ENCODE measurements around the gene PSMD1.

Gene PSMD1

DNA sequence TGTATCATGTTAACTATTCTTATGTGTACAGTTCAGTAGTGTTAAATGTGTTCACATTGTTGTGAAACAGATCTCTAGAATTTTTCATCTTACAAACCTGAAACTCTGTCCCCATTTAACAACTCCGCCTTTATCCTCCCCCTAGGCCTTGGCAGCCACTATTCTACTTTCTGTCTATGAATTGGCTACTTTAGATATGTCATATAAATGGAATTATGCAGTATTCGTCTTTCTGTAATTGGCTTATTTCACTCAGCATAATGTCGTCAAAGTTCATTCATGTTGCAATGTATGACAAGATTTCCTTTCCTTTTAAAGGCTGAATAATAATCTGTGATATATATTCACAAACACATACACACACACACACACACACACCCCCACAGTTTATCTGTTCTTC, 154.1 kb downstream of the PSMD1 start:
- DNase-seq (ENCODE audit: low read depth): no peak

GRCh38 chr2:231211486-231211885, 154.8 kb downstream of the PSMD1 start:
- no peak for DNase-seq (ENCODE audit: low read depth)

DNA sequence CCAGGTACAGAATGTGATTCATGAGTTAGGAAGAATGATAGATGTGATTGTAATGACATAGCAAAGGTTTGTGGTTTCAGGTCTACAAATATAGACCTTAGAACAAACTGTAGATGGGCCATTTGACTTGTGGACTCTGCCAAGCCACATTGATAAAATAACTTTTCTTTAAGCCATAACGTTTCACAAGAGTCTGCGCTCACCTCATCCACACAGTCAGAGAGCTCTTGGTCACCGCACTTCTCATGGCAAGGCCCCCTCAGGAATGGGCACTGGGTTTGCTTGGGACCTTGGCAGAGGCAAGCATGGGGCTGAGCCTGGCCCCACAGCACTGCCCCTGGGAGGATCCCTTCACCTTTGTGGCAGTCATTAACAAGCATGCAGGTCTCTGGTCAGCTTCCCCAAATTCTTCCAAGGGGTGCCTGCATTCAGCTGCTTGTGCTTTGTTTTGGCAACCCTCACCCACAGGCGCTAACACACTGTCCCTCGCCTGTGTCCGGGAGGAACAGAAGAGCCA, 155.7 kb downstream of the PSMD1 start:
- peak; percentile 50 for DNase-seq (ENCODE audit: low read depth)

DNA sequence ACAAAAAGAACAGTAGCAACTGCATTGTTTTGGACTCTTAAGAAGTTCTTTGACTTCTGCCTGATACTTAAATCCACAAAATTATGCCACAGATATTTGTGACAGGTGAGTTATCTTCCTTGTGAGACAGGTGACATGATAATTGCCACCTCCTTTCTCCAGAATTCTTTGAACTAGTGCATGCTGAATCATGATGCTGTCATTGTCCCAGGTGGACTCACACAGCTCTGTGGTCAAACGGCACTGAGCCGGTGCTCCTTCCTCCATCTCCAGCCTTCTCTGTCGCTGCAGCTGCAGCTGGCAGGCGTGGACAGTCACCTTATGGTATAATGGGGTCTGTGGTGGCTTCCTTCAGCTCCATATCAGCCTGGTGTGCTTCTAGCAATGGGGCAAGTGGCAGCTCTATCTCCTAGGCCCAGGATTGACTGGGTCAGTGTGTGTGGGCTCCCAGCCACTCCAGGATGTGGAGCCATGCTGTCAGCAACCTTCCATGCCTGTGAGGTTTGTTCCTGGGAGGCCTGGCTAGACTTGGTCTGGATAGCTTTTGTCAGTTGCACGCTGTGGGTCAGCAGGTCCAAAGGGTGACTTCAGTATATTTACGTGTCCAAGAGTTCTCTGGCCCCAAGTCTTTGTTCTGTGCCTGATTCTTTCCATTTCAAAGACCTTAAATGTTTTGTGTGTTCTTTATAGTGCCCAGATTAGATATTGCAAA, 157.4 kb downstream of the PSMD1 start:
- no peak for DNase-seq (ENCODE audit: low read depth)

DNA sequence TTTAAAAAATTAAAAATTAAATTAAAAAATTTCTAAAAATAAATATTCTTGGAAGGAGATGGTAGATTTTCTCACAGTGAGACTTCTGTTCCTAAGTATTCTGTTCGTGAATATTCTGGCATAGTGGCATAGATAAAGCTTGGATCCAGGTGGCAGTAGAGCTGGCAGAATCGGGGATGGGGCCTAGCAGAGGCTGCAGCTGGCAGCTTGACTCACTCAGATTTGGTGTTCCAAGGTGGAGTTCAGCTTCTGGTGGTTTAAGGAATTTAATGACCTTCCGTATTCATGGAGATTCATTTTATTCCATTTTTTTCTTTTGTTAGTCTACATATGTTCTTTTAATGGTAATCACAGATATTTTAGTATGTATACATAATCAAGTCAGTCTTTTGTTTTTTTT, 161.7 kb downstream of the PSMD1 start:
- DNase-seq (ENCODE audit: low read depth): no peak

DNA sequence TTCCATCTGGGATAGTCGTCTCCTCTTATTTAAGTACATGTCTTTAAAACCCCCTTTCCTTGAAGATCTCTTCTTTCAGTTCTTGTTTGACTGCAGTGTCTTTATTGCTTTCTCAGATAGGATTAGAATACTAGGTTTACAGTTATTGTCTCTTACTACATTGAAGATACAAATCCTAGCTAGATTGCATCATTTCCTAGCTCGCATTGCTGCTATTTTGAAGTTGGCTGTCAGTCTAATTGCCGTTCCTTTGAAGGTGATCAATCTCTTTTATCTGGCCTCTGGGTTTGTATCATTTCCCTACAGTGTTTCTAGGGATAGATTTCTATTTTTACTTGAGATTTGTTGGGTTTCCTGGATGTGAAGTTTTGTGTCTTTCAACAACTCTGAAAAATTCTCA, 162.6 kb downstream of the PSMD1 start:
- DNase-seq (ENCODE audit: low read depth): no peak

DNA sequence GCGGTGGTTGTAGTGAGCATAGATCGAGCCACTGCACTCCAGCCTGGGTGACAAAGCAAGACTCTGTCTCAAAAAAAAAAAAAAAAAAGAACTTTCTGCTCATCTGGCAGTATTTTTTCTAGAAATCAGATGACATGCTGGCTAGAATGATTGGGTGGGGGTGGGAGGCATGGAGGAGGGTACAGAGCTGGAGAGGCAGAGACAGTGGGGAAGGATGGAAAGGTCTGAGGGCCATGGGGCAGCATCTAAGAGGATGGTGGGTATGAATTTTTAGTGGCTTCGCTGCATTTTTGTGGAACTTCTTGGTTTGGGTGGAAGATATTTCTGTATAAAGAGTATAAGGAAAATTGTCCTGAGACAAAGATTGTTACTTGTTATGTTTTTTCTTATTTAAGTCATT, 165.1 kb downstream of the PSMD1 start:
- DNase-seq (ENCODE audit: low read depth): no peak
